Measurements from ENCODE around the gene HNRNPL.
"Not testable (repeated sequence)": the region's sequence is repeated elsewhere in the genome, so short reads cannot be mapped to it uniquely, and the experiment has no call there.

Gene HNRNPL

DNA sequence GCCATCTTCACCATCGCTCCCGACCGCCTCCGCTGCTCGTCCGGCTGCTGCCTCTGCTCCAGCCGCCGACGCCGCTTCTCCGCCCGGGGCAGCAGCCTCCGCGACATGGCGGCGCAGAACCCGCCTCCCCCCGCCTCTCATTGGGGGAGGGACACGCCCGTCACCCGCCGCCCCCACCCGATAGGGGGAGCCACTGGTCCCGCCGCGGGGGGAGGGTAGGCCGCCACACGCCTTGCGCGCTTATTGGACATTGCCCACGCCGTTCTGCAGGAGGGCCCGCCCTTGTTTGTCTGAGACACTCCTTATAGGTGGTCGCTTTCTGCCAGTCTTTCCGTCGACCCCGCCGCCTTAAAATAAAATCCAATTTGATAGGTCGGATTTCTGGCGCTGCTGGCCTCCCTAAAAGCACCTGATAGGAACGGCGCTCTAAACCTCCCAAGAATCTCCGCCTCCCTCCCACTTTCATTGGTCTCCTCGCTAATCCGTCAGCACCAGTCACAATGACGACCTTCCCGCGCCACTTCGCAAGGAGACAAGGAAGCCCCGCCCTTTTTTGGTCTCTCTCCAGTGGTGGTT is at the start of gene HNRNPL:
Gene HNRNPL, minus strand, starts transcription at position 127 of the 576 bp plus-strand sequence. Its CDS starts 20 bp downstream, at position 107.
- peak; percentile 100 for DNase-seq

DNA sequence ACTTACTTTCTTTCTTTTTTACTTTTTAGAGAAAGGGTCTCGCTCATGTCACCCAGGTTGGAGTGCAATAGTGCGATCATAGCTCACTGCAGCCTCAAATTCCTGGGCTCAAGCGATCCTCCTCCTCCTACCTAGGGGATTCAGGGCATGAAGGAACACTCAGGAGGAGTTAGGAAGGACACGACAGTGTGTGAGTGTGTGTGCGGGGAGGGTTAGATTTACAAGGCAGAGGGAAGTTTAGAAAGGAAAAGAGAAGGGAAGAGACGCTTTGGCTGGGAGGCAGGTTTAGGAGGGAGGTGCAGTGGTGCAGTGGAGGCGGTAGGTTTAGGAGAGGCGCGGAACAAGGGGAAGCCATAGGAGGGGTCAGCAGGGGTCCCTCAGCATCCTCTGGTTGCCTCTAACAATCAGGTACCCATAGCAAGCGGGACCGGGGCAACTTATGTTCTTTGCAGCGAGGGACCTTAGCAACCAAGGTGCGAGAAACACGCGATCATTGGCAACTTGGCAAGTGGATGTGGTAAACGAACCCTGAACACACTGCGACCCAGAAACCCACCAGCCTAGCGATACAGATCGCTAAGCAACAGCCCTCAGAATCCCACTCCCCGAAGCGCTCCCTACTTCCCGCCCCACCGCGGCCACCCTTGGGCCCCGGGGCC is 49.1 kb upstream of the HNRNPL start:
- no peak for DNase-seq

DNA sequence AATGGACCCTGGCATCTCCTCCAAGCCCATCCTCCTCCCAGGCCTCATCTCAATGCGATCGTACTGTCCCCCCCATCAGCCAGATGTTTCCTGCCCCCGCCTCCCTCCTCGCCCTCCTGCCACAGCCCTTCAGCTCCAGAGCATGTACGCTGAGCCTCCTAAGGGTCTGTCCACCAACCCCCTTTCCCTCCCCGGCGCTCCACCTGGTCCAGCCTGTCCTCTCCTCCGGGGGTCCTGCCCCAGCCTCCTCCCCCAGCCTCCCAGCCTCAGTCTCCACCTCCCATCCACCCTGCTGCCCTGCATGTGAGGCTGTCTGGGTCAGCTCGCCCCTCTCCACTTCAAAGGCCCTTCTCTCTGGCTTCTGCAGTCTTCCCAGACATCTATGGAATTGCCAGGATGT is 45.2 kb upstream of the HNRNPL start:
- DNase-seq = no peak

DNA sequence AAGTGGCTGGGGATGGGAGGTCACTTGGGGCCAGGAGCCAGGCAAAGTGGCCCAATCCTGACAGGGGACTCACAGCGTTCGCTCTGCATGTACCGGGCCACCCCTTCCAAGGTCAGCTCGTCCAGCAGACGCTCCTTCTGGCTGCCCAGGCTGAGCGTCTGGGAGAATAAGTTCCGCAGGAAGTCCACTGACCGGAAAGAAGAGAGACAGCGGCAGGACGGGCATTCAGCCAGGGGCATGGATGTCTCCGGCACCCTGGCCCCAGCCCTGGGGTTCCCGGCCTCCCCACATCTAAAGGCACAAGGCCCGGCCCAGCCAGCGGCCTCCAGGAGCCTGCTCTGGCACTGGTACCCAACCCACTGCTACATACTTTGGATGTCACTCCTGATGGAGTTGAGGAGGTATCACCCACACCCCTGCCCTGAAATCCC is 43.6 kb upstream of the HNRNPL start:
- DNase-seq = no peak

DNA sequence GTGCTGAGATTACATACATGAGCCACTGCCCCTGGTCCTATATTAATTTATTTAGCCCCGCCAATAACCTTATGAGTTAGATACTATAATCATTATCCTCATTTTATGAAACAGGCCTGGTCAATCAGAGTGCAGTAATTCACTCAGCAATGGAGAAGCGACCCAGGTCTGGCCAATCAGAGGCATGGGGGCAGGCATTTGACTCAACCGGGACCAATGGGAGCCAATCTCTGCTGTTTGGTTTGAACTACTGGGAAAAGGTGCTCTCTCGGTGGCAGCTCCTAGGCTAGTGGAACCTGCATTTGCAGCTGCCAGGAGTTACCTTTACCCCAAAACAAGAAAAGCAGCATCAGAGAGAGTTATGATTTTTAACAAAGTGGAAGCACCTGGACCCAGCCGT is 43.1 kb upstream of the HNRNPL start:
- DNase-seq = no peak

DNA sequence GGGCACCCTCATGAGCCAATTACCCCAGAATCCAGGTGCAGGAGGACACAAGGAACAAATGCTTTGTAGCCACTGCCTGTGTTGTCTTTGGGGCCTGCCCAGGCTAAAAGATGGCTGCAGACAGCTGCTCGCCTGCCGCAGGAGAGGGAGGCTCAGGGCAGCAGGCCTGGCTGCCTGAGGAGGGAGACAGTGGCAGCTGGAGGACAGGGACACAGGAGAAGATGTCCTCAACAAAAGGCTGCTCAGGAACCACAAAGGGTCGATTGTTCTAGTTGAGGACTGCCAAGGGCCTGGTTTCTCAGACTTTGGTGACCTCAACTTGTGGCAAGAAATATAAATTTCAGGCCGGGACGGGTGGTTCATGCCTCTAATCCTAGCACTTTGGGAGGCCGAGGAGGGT is 42.0 kb upstream of the HNRNPL start:
- no peak for DNase-seq

DNA sequence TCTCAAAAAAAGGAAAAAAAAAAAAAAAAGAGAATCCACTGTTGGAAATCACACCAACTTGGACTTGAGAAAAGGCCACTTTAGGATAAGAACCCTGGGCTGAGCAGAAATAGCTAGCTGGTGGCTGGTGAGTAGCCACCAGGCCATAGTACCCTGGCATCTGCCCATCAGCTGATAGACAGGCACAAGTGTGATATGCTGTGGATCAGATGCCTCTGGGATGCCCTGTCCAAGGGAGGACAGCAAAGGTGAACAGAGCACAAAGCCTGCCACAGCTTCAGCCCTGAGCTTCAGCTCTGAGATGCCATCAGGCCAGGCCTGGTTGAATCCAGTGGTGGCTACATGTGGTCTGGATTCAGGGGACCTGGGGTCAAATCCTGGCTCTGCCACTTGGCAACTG is 40.9 kb upstream of the HNRNPL start:
- DNase-seq = no peak

DNA sequence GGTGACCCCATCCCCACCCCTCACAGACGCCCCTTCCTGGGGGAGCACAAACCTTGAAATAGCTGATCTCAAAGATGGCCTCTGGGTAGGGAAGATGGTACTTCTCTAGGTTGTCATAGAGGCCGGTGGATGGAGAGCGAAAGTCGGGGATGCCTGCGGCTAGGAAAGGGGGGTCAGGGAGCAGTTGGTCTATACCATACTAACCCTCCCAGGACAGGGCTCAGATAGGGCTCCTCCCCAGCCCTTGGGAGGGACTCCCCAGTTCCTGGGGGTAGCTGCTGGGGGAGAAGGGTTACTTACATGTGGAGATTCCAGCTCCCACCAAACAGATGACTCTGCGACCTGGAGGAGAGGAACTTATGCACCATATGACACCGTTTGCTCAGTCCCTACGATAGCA is 40.0 kb upstream of the HNRNPL start:
- no peak for DNase-seq

DNA sequence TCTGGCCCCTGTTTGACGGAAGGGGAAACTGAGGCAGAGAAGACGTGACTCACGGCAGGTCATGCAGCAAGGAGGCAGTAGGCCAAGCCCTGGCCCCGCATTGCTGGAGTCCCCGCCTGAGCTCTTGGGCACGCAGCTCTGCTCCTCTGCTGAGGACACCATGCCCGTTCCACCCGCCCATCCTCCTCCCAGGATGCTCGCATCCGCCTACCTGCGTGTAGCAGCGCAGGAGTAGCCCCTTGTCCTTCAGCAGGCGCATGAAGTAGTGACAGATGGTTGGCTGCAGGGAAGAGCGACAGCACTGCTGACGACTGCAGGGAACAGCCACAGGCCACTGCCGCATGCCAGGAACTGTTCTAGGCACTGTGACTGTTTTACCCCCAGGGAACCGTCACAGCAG is 39.1 kb upstream of the HNRNPL start:
- no peak for DNase-seq

DNA sequence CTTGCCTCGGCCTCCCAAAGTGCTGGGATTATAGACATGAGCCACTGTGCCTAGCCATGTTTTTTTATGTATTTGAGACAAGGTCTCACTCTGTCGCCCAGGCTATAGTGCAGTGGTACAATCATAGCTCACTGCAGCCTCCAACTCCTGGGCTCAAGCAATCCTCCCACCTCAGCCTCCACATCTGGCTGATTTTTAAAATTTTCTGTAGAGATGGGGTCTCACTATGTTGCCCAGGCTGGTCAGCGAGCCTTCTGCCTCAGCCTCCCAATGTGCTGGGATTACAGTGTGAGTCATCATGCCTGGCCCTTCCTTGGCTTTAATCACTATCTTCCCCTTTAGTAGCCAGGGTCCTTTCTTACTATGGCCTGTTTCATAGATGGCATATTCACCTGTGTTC is 34.9 kb upstream of the HNRNPL start:
- not testable (repeated sequence) for DNase-seq

DNA sequence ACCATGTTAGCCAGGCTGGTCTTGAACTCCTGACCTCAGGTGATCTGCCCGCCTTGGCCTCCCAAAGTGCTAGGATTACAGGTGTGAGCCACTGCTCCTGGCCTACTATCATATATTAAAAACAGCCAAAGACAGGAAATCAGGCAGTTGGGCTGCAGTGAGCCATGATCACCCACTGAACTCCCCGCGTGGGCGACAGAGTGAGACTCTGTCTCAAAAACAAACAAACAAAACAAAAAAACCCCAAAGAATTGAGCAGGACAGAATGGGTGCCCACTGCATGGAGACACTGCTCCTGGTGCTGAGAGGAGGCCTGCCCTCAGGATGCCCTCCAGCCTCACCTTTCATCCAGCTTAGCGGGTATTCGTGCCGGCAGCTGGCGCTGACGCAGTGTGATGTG is 33.5 kb upstream of the HNRNPL start:
- no peak for DNase-seq

DNA sequence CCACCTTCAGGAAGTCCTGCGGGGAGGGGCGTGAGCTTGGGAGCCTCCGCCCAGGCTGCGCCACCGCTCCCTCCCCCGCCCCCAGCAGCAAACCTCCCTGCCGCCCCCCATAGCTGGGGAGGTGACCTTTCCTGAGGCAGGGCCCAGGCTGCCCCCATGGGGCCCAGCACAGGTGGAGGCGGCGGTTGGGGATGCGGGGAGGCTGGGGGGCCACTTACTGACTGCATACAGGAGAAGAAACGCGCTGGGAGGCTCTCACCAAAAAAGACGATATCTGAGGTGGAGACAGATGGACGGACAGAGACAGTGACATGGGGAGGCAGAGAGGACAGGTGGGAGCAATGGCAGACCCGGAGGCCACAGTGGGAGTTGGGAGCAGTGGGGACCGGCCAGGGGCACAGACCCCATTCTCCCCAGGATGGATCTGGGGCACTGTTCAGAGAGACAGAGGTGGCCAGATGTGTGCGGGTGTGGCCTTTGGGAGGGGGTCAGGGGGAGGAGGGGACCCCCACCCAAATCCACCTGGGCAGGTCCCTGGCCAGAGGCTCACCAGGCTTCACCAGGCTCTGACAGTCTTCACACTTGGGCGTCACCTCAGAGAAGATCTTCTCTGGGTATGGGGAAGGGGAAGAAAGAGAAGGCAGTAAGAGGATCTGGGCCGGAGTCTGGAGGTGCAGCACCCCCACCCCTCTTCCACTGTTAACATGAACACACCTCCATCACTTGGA is 31.3 kb upstream of the HNRNPL start:
- no peak for DNase-seq

DNA sequence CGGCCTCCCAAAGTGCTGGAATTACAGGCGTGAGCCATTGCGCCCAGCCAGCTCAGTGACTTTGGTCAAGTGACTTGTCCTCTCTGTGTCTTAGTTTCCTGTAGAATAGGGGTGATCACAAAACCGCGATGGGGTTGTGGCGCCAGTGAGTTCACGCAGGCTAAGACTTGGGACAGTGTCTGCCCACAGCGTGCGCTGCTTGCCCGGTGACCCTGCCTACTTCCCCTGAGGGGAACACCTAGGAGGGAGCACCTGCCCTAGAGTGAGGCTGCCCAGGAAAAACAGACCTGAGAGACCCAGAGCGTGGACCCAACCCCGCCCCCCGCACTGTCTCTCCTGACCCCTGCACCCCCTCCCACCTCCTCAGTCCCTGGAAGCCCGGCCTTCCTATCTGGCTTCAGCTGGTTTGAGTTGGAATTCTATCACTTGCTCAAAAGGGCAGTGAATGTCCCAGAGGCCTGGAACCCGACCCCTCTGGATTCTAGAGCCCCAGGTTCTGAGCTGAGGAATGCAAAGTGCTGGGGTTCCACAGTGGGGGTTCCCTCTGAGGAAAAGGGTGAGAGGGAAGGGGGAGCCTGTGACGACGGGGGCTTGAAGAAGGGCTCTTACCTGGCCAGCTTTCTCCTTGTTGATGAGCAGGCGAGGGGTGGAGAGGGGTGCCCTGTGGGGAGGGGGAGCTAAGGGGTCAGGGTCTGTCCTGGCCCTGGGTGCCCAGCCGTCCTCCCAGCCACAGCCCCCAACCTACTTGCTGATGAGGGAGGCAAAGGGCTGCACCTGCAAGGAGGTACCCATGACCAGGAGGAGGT is 30.5 kb upstream of the HNRNPL start:
- DNase-seq = no peak

DNA sequence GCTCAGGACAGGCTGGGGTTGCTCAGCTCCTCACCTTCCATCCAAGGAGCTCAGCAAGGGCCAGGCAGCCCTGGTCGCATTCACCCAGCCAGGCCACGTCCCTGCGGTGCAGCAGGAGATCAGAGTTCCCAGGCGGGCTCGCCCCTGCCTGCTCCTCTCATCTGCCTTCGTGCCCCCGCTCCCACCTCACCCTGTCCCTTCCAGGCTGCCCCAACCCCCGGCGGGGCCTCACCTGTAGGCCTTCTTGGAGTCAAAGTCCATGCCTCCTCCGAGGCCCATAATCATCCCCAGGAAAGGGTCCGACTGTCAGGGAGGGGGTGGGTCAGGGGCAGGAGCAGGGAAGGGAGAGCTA is 29.6 kb upstream of the HNRNPL start:
- DNase-seq = no peak

DNA sequence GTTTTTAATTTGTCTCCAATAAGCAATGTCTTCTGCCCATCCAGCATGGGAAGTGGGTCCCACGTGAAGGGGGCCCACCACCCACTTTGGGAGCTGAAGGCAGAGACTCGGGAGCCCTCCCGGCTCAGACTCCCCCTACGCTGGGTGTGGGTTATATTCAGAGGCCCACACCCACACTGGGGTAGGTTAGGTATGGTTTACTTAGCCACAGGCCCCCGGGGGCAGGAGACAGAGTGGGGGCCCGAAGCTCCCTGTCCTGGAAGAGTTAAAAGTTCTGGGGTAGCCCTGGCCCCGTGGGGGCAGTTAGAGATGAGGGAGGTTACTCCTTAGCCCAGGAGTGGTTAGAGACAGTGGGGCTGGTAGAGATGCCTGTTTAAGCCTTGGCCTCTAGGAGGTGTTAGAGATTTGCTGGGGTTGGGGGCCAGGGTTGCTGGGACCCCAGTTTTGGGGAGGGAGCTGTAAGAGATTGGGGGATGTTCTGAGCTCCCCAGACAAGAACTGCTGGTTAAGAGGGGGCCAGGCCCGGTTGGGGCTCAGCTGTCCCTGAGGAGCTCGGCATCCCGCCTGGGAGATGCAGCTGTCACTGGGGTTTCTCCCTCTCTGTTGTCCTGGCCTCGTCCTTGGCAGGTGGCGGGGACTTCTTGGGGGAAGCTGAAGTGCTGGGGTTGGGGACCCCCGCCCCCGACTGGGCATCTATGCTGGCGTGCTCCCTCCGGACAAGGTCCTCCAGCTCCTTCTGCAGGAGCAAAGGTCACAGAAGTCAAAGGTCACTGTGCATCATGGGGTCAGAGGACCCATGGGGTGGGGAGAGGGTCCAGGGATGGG is 29.0 kb upstream of the HNRNPL start:
- DNase-seq = no peak

DNA sequence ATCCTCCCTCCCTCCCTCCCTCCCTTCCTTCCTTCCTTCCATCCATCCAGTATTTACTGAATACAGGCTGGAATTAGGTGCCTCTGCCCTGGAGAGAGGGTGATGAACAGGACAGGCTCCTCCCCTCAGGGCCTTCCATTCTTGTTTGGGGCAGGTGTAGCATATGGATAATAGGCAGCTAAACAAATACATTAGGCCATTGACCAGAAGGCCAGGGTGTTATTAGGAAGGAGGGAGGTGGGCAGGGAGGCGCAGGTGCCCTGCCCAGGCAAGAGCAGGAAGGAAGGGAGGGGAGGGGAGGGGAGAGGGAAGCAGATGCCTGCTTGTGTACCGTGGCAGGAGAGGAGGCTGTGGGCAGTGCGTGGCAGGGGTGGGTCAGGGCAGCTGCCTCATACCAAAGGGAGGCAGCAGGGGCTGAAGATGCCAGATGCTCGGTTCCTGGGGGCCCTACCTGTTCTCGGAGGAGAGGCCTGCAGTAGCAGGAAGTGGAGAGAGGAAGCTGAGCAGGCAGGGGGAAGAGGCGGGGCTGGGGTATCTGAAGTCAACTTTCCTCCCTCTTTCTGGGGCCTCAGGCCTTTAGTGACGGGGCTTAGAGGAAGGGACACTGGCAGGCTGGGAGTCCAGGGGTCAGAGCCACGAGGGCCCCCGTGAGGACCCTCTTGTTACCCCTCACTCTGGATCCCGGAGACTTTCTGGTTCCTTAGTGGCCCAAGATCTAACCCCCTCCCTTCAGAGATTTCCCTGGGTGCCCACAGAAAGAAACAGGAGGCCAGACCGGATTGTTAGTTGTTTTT is 28.2 kb upstream of the HNRNPL start, which contains the start of gene RINL:
Gene RINL, minus strand, starts transcription at position 495 of the 794 bp plus-strand sequence. CDS start 1,533 bp downstream, outside the sequence.
- no peak for DNase-seq

DNA sequence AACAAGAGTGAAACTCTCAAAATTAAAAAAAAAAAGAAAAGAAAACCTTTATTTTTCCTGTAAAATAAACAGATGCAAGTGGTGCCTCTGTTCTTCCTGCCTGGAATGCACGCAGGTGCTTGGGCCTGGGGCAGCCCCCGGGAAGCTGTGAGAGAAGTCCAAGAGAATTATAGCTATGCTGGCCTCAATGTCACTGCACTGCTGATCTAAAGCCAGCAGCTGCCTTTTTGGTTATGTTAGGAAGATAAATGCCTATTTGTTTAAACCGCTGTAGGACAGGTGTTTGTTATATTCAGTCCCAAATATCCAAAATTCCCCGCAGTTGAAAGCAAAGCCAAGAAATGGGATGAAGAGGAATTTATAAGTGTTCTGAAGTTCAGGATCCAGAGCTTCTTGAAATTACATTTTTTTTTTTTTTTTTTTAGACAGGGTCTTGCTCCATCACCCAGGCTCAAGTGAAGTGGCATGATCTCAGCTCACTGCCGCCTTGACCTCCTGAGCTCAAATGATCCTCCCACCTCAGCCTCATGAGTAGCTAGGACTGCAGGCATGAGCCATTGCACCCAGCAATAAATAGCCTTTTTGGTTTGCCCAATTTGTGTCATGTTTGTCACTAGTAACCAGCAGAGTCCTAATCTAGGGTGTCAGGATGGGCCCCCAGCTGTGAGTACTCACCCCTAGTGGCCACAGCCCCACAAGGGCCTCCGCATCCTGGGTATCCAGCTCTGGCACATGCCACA is 26.0 kb upstream of the HNRNPL start:
- DNase-seq = no peak

DNA sequence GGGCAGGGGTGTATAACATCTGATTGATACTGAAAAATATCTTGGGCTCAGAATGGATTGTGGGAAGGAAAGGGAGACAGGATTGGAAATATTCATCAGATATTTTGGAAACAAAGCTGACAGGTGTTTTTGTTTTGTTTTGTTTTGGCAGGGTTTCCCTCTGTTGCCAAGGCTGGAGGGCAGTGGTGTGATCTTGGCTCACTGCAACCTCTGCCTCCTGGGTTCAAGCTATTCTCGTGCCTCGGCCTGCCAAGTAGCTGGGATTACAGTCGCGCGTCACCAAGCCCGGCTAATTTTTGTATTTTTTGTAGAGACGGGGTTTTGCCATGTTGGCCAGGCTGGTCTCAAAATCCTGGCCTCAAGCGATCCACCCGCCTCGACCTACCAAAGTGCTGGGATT is 23.6 kb upstream of the HNRNPL start:
- not testable (repeated sequence) for DNase-seq

DNA sequence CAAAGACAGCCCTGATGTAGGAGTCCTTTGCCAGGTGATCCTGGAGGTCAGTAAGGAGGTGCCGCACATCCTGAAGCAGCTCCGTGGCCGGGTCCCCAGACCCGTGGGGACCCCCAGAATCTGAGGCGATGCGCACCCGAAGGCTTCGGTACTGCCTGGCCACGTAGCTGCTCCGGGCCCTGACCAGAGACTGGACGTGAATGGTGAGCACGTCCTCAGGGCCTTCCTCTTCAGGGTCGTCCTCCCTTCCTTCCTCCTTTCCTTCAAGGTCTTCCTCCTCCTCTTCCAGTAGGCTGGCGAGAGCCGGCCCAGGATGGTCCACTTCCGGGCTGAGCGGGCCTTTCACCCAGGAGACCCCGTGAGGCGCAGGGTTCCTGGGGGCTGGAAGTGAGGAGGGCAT is 20.8 kb upstream of the HNRNPL start:
- DNase-seq = no peak

DNA sequence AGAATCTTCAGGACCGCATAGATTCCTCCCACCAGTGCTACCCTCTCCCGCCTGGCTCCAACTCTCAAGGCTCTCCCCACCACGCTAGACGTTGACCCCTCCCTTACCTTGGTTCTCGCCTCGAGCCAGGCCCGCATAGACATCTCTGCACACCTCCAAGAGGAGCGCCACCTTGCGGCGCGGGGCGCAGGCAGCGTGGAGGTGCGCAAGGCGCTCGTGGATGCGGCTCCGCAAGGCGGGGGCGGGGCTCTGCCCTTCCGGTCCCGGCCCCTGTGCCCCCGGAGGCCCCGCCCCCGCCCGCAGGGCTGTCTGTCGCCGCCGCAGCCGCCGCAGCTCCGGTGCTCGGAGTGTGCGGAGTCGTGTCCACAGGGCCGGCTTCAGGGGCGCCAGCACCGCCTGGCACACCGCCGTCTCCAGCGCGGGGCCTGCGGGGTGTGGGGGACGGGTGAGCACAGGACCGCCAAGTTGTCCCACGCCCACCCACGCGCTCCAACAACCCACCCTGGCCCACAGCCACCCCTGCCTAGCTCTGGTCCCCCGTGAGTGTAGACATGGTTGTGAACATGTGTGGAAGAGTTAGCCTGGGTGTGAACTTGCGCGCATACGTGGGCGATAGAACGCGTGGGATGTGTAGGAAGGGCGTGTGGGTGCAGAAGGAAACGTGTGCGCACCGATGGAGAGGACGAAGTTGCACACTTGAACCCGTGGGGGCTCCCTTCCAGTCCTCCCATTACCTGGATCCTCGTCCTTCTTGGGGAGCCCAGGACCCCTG is 20.2 kb upstream of the HNRNPL start:
- DNase-seq = no peak

All from NCI-H1694 (cell line).